Neuronal stem cell (in vitro differentiated cells): ENCODE data around the gene FTCD.

Experiments used
- DNase-seq: peaks from one replicate; pipeline ENCODE4 v3.0.0-alpha.2; 2013; ENCODE audit warnings: low spot score
- H2AFZ ChIP-seq: one replicate; pipeline ENCODE4 v1.6.1; 2013; ENCODE audit warnings: mild to moderate bottlenecking, low read length, inconsistent platforms
- H2AK5ac ChIP-seq: 2 replicates; pipeline ENCODE4 v1.6.1; 2013; ENCODE audit warnings: low read depth, mild to moderate bottlenecking, inconsistent platforms, low read length, moderate library complexity, mixed read lengths
- H2BK120ac ChIP-seq: 2 replicates; pipeline ENCODE4 v1.6.1; 2013; ENCODE audit warnings: low read depth, mild to moderate bottlenecking, inconsistent platforms, low read length, moderate library complexity, mixed read lengths
- H2BK12ac ChIP-seq: one replicate; pipeline ENCODE4 v1.6.1; 2013; ENCODE audit warnings: low read length, inconsistent platforms
- H2BK15ac ChIP-seq: 2 replicates; pipeline ENCODE4 v1.6.1; 2013; ENCODE audit warnings: mild to moderate bottlenecking, low read length, inconsistent platforms, mixed read lengths
- H2BK5ac ChIP-seq: one replicate; pipeline ENCODE4 v1.6.1; 2013; ENCODE audit warnings: inconsistent platforms, mild to moderate bottlenecking, low read length, moderate library complexity
- H3K14ac ChIP-seq: one replicate; pipeline ENCODE4 v1.6.1; 2013; ENCODE audit warnings: low read length, inconsistent platforms
- H3K18ac ChIP-seq: 2 replicates; pipeline ENCODE4 v1.6.1; 2013; ENCODE audit warnings: low read length, inconsistent platforms
- H3K23ac ChIP-seq: 2 replicates; pipeline ENCODE4 v1.6.1; 2013; ENCODE audit warnings: low read depth, mild to moderate bottlenecking, mixed read lengths, low read length, inconsistent platforms; ENCODE audit not compliant: poor library complexity
- H3K27ac ChIP-seq: replicated peaks from 3 replicates; pipeline ENCODE4 v1.5.1; 2013; ENCODE audit warnings: low read length, inconsistent platforms
- H3K27me3 ChIP-seq, 3 experiments: 2 replicates each; pipeline ENCODE4 v1.6.1; 2013; ENCODE audit warnings: low read length in 3 of 3, mild to moderate bottlenecking in 2 of 3, inconsistent platforms in 1 of 3, low read depth in 1 of 3, mixed read lengths in 1 of 3, moderate library complexity in 1 of 3; ENCODE audit not compliant: control insufficient read depth in 3 of 3, insufficient read depth in 3 of 3
- H3K36me3 ChIP-seq, 2 donors: replicated peaks in 1 of 2; 2 replicates each; pipeline ENCODE4 v1.6.1; 2013; ENCODE audit warnings: low read length in 2 of 2; ENCODE audit not compliant: control insufficient read depth in 2 of 2, insufficient read depth in 2 of 2
- H3K4ac ChIP-seq: 2 replicates; pipeline ENCODE4 v1.6.1; 2013; ENCODE audit warnings: inconsistent platforms, mild to moderate bottlenecking, low read length, moderate library complexity
- H3K4me1 ChIP-seq, 2 donors: 1 replicate in 1 of 2; 2 replicates in 1 of 2; pipeline ENCODE4 v1.6.1; 2013; ENCODE audit warnings: low read length in 2 of 2, low read depth in 1 of 2; ENCODE audit not compliant: control insufficient read depth in 2 of 2, insufficient read depth in 1 of 2
- H3K4me2 ChIP-seq: one replicate; pipeline ENCODE4 v1.6.1; 2013; ENCODE audit warnings: mild to moderate bottlenecking, low read length, inconsistent platforms; ENCODE audit not compliant: insufficient read depth, poor library complexity, severe bottlenecking
- H3K4me3 ChIP-seq, 2 donors: 2 replicates each; pipeline ENCODE4 v1.5.1; 2013; ENCODE audit warnings: low read length in 2 of 2, mild to moderate bottlenecking in 2 of 2, inconsistent platforms in 1 of 2, moderate library complexity in 1 of 2
- H3K79me1 ChIP-seq: one replicate; pipeline ENCODE4 v1.6.1; 2013; ENCODE audit warnings: low read depth, mild to moderate bottlenecking, inconsistent platforms, low read length, moderate library complexity
- H3K9ac ChIP-seq: one replicate; pipeline ENCODE4 v1.6.1; 2013; ENCODE audit warnings: mild to moderate bottlenecking, low read depth, low read length, inconsistent platforms; ENCODE audit not compliant: poor library complexity
- H3K9me3 ChIP-seq, 2 donors: replicated peaks in 1 of 2; 2 replicates each; pipeline versions ENCODE3 to v1.6.1; 2013; ENCODE audit warnings: low read length in 2 of 2, mild to moderate bottlenecking in 2 of 2, inconsistent platforms in 1 of 2, low read depth in 1 of 2, mixed read lengths in 1 of 2, moderate library complexity in 1 of 2; ENCODE audit not compliant: control insufficient read depth in 2 of 2, insufficient read depth in 1 of 2
- H4K8ac ChIP-seq: one replicate; pipeline ENCODE4 v1.6.1; 2013; ENCODE audit warnings: low read depth, mild to moderate bottlenecking, inconsistent platforms, low read length, moderate library complexity
- H4K91ac ChIP-seq: one replicate; pipeline ENCODE4 v1.6.1; 2013; ENCODE audit warnings: low read length, low read depth, mild to moderate bottlenecking, inconsistent platforms; ENCODE audit not compliant: poor library complexity
- WGBS, 2 donors: extraction: QIAGEN DNeasy Blood & Tissue Kit; methylation state at CpG; one replicate each; pipeline ENCODE4 v1.1.7; 2013; ENCODE audit warnings: missing lambda C conversion rate in 2 of 2, mixed read lengths in 1 of 2; ENCODE audit not compliant: insufficient read length in 2 of 2, insufficient replicate concordance in 1 of 2; ENCODE audit errors: extremely low coverage in 2 of 2; 5-methylcytosine and 5-hydroxymethylcytosine counted together

Gene FTCD

GRCh38 chr21:46165098-46165497 is 9.7 kb upstream of the FTCD start:
- Histone ChIP-seq H2AFZ (no peak overlapping the region), H2BK120ac (no peak overlapping the region), H3K18ac (no peak overlapping the region), H3K27me3 (no peaks in the 10 kb centered on the region), H3K4me3 (no peak overlapping the region), H4K91ac (no peak overlapping the region), H2BK5ac (no peak overlapping the region), H3K9ac (no peak overlapping the region), H3K79me1 (peaks cover 3% of the 10 kb centered on the region), H2BK12ac (no peak overlapping the region), H3K14ac (no peak overlapping the region), H3K23ac (no peak overlapping the region), H3K27ac (no peak overlapping the region), H2AK5ac (no peak overlapping the region), H3K36me3 (no peaks in the 10 kb centered on the region), H4K8ac (no peak overlapping the region), H3K4me1 (no peaks in the 10 kb centered on the region), H3K4me2 (no peak overlapping the region), H3K9me3 (peaks cover 3 to 4% of the 10 kb centered on the region in 2 donors), H2BK15ac (no peak overlapping the region), H3K4ac (no peak overlapping the region)
- no peak for DNase-seq

GRCh38 chr21:46163380-46163779 is 8.0 kb upstream of the FTCD start:
- Histone ChIP-seq H3K23ac (no peak overlapping the region), H3K4me3 (no peak overlapping the region), H2BK5ac (no peak overlapping the region), H3K14ac (no peak overlapping the region), H3K4me1 (no peaks in the 10 kb centered on the region), H3K4me2 (no peak overlapping the region), H3K18ac (no peak overlapping the region), H3K27me3 (no peaks in the 10 kb centered on the region), H3K9ac (no peak overlapping the region), H4K8ac (no peak overlapping the region), H2AFZ (no peak overlapping the region), H3K4ac (no peak overlapping the region), H3K9me3 (peaks cover 3 to 4% of the 10 kb centered on the region in 2 donors), H2BK12ac (no peak overlapping the region), H3K27ac (no peak overlapping the region), H3K79me1 (peaks cover 3% of the 10 kb centered on the region), H2AK5ac (no peak overlapping the region), H2BK15ac (no peak overlapping the region), H3K36me3 (no peaks in the 10 kb centered on the region), H4K91ac (no peak overlapping the region), H2BK120ac (no peak overlapping the region)
- no CpG with 5 or more reads among the region's 4 CpGs for WGBS, 2 donors
- no peak for DNase-seq

GRCh38 chr21:46161633-46162592 is 6.5 kb upstream of the FTCD start:
- peak overlapping the region; percentile 12 for H3K23ac ChIP-seq
- H3K27me3 ChIP-seq, result no peaks in the 10 kb centered on the region
- no peak overlapping the region for H3K14ac ChIP-seq
- no peak overlapping the region for H3K9ac ChIP-seq
- H3K4ac ChIP-seq, result no peak overlapping the region
- H3K4me3 ChIP-seq, result no peak overlapping the region
- no peaks in the 10 kb centered on the region for H3K36me3 ChIP-seq
- H4K8ac ChIP-seq, result peak overlapping the region; percentile 96
- H3K4me1 ChIP-seq, result no peaks in the 10 kb centered on the region
- no peak overlapping the region for H2AK5ac ChIP-seq
- H3K18ac ChIP-seq, result no peak overlapping the region
- no peak overlapping the region for H3K4me2 ChIP-seq
- no peak overlapping the region for H2BK15ac ChIP-seq
- no peak overlapping the region for H2BK120ac ChIP-seq
- H3K9me3 ChIP-seq, result peaks cover 3 to 4% of the 10 kb centered on the region in 2 donors
- no peak overlapping the region for H3K27ac ChIP-seq
- H3K79me1 ChIP-seq, result peaks cover 4% of the 10 kb centered on the region
- DNase-seq, result no peak
- H4K91ac ChIP-seq, result no peak overlapping the region
- no peak overlapping the region for H2BK5ac ChIP-seq
- H2AFZ ChIP-seq, result no peak overlapping the region
- H2BK12ac ChIP-seq, result no peak overlapping the region
- no CpG with 5 or more reads among the region's 72 CpGs for WGBS, 2 donors

- DNase-seq, result no peak
- Histone ChIP-seq H3K18ac (no peak overlapping the region), H2AK5ac (no peak overlapping the region), H3K4me3 (peak overlapping the region in 1 of 2 donors; percentile 53), H3K4me2 (no peak overlapping the region), H3K27me3 (no peaks in the 10 kb centered on the region), H4K8ac (no peak overlapping the region), H3K23ac (peak overlapping the region; percentile 80), H3K9me3 (peaks cover 3 to 5% of the 10 kb centered on the region in 2 donors), H2BK15ac (no peak overlapping the region), H3K14ac (peak overlapping the region; percentile 38), H2BK12ac (no peak overlapping the region), H2BK120ac (no peak overlapping the region), H2AFZ (no peak overlapping the region), H2BK5ac (no peak overlapping the region), H3K4me1 (peaks cover 2 to 3% of the 10 kb centered on the region in 2 donors), H3K79me1 (peaks cover 4% of the 10 kb centered on the region), H3K4ac (no peak overlapping the region), H3K9ac (no peak overlapping the region), H3K27ac (no peak overlapping the region), H4K91ac (no peak overlapping the region), H3K36me3 (peaks cover 0 to under 1% of the 10 kb centered on the region in 2 donors)
- WGBS, 2 donors, result no CpG with 5 or more reads among the region's 72 CpGs
Observed at GRCh38 chr21:46160907-46161632, 5.7 kb upstream of the FTCD start.
